HT-29 (cell line): ENCODE data around the gene CEACAM4. TPM values are rescaled to one million over a fixed set of nuclear protein-coding genes. Genes with fewer than 3 reads are reported as not detected.
A peak's percentile ranks its signal among the peaks of the same experiment; 100 is the strongest.

Experiments
- DNase-seq: peaks from one replicate; pipeline ENCODE4 v3.0.0-alpha.2; 2015; ENCODE audit warnings: low spot score
- total RNA-seq: library from RNA; depleted of rRNA; stranded (reverse); fragments of >200 nt; shearing (Covaris generic); gene quantifications from 2 replicates; pipeline ENCODE4 v1.2.3, GENCODE V29; 2014

Gene CEACAM4
- total RNA-seq, 1 experiment from 2014 or later: not detected

DNA sequence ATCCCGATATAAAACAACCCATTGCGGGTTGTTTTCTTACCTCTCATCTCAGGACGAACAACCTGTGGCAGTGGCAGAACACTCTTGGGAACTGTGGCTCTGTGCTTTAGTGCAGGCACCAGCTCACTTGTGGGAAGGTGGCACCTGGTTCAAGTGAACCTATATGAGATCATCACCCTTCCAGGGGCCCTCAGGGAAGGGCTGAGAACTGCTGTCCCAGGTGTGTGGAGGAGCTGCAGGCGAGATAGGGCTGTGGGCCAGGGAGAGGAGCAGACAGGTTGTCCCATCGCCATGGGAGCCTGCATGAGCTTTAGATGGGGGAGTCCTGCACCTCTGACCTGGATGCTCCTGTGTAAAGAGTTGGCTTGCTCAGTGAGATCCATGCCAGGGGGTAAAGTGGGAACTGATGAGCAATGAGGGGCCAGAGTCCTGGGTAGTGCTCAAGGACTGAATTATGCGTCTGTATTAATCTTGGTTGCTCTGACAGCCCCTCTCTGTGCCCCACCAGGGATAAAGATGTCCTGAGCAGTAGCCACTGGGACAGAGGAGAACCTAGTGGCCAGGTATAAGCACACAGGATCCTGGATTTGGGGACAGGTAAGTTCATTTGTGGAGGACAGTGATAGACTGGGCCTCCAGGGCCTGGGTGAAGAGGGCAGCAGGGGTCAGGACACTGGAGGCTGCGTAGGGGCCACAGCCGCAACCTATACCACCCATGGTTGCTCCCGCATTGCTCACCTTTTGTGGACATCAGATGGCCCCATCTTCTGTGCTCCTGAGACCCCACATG lies 8.7 kb downstream of the CEACAM4 start:
- no peak for DNase-seq

DNA sequence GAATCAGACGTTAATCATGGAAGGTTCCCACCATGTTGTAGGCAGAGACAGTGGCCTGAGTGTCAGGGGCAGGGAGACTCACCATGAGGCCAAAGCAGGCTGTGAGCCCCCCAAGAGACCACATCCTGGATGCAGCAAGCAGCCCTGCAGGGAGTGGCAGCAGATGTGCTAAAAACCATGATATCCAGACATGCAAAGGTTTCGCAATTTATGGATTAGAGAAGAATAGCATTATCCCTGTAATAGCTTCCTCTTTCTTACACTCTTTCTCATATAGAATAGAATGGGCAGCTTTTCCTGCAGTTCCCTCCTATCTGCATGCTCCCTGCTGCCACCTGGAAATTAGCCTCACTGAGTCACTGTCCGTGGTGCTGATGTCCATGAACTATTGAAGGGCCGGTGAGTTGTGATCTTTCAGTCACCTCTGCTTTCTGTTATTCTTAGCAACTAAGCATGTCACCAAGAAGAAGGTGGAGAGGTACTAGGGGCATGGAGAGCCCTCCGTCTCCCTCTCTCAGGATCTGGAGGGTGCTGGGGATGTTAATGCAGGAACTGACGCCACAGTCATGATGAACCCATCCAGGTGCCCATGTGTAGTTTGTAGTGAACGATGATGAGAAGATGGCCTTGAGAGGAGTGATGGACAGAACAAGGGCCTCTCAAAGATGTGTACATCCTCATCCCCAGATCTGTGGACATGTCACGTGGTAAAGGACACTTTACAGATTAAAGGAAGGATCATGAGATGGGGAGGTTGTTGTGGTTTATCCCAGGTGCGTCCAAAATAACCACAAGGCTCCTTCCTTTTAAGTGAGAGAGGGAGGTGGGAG lies 9.9 kb downstream of the CEACAM4 start:
- peak; percentile 73 for DNase-seq

DNA sequence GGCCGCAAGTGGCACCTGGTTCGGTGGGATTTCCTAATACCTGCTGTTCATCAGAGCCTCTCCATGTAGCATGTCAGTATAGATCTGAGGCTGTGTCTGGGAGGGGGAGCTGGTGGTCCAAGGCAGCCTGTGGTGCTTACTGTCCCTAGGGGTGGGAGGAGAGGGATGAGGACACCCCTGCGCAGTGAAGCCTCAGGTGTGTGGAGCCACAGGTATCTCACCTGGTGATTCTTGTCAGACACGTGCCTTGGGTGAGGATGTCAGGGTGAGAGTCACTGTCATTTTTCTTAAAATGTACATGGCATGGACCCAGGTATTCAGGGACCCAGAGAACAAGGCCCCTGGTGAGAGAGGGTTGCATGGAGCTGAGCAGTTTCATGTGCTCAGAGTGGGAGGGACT lies 11.7 kb downstream of the CEACAM4 start:
- no peak for DNase-seq

DNA sequence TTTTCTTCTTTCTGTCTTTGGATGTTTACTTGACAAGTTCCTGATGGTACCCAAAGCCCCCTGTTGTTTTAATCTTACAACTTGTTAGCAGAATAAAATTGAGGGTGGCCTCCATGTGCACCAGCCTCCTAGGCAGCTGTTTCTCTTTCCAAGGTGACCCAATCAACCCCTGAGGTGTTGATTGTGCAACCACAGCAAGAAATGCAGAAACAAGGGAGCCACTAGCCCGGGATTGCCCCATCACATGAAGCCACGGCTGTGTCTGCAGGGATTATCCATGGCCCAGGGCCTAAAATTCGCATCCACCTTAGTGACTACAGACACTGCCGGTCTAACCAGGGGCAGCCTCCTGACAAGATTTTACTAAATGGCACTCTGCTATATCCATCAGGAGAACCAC lies 14.4 kb downstream of the CEACAM4 start:
- DNase-seq: no peak

DNA sequence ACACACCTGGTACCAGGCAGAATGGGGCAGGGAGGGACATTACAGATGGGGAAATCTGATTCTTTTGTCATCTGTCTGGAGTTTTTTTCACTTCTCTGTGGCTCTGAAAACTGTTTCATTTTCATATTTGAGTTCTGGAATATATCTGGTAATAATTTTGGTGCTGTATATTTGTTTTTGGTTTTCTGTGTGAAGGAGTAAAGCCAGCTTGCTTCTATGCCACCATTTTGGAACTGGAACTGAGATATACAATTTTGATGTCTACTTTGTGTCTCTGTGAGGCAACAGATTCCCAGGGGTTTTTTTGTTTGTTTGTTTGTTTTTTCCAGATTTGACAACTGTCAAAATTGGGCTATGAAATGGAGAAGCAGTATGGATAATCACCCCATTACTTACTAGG lies 16.1 kb downstream of the CEACAM4 start:
- DNase-seq: no peak

DNA sequence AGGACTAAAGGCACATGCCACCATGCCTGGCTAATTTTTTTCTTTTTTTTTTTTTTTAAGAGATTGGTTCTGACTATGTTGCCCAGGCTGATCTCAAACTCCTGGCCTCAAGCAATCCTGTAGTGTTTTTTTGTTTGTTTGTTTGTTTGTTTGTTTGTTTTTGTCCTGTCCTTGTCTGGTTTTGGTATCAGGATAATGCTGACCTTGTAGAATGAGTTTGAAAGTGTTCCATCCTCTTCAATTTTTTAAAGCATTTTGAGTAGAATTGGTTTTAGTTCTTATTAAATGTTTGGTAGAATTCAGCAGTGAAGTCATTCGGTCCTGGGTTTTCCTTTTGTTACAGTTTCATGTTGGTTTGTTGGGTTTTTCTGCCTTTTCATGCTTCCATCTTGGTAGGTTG lies 19.2 kb downstream of the CEACAM4 start:
- no peak for DNase-seq

DNA sequence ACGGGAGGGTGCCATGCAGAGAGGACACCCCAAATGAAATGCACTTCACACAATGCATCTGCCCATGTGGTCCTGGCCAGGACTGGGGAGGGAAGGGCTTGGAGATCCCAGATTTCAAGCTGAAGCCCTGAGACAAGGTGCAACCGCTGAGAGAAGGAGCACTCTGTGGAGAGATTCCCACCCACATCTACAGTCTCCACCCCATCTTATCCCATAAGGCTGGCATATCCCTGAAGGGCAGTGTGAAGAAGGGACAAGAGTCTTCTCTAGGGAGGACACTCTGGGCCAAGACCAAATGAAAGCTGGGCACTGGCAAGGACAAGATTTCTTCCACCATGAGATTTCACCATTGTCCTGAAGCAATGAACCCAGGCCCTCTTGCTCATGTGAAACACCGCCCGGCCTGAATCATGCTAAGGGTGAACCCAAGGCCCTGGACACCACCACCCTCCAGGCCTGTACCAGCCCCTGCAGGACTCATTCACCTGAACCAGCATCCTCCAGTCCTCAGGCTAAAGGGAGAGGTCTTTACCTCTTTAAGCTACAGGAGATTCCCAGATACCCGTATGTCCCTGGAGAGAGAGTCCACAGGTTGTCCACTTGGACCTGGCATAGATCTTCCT lies 20.5 kb downstream of the CEACAM4 start:
- DNase-seq: no peak

DNA sequence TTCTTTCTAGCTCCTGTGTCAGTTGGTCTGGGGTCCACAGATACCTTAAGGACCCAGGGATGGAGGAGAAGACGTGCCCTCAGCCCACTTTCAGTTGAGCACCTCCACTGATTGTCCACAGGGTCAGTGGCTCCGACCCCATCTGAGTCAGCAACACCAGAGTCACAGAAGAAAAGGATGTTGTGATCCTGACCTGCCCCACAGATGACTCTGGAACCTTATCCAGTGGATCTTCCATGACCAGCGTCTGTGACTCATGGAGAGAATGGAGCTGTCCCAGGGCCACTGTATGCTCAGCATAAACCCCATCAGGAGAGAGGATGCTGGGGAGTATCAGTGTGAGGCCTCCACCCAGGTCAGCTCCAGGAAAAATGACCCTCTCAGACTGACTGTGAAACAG lies 22.0 kb downstream of the CEACAM4 start:
- no peak for DNase-seq

DNA sequence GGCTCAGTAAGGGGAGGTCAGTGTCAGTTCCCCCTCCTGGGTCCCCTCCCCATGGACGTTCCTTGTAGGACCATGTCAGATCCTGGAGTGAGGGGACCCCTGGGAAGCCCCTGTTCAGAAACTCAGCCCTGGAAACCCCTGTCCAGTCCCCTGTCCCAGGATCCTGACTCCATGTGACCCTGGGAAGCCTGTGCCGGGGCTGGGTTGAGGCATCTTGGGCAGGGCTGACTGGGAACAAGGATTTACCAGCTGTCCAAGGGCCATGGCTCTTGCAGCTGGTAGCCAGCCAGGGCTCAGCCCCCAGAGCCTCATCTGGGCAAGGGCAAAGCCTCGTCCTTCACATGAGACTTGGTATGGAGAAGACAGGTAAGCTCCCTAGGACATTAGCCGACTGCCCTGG lies 25.1 kb downstream of the CEACAM4 start:
- no peak for DNase-seq

DNA sequence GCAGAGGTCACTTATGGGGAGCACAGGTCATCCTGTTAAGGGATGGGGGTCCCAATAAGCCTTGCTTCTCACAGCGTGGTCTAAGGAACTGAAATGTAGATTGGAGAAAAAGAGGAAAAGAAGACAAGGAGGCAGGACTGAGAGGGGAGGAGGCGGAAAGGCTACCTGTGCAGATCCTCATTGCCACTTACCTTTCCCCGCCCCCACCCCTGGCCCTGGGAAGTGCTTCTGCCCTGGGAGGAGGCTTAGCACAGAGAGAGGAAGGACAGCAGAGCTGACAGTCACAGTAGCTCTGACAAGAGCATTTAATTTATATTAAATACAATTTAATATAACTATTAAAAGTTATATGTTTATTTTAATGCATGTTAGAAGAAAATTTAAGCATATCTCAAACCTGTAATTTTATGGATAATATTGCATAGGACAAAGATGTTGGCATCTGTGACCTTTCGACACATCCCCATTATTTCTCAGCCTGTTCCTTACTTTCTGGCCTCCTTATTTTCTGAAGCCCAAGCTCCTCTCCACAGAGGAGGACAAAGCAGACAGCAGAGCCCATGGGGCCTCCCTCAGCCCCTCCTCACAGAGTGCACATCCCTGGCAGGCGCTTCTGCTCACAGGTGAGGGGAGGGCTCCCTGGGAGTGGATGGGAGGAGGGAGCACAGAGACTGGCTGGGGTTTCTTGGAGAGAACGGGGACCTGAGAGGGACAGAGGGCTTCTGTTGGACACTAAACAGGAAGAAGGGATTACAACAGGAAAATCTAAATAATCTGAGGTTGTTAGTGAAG lies 27.5 kb downstream of the CEACAM4 start:
- DNase-seq: no peak

DNA sequence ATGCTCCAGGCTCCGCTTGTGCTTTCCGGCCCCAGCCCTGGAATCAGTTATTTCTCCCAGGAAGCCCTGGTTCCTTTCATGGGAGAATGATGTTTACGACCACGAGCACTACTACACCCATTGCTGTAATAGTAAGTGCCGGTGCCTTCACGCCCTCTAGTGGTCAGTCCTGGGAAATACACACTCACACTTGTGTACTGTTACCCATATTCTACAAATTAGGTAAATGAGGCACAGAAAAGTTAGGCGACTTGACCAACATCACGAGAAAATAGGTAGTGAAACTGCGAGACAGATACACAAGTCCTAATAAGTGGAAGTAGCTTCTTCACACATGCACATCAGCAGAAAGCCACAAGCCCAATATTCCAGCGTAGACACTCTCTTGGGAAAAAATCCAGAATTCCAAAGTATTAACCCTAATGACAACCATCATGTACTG lies 29.3 kb downstream of the CEACAM4 start:
- DNase-seq: peak; percentile 91

DNA sequence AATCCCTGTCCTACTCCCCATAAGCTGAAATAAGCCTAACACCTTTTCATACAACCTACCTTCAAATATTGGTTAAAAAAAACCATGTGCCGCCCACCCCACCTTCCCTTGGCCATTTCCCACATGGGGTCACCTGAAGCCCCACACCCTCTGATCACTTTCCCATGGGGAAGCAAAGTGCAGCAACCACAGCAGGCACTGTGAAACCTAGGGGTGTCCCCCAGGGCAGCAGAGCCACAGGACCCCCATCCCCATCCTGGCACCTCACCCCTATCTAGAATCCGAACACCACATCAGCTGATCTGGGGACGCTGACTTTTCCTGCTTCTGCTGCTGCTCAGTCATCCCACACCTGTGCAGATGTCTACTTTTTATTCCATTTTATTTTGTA lies 31.0 kb downstream of the CEACAM4 start:
- no peak for DNase-seq

DNA sequence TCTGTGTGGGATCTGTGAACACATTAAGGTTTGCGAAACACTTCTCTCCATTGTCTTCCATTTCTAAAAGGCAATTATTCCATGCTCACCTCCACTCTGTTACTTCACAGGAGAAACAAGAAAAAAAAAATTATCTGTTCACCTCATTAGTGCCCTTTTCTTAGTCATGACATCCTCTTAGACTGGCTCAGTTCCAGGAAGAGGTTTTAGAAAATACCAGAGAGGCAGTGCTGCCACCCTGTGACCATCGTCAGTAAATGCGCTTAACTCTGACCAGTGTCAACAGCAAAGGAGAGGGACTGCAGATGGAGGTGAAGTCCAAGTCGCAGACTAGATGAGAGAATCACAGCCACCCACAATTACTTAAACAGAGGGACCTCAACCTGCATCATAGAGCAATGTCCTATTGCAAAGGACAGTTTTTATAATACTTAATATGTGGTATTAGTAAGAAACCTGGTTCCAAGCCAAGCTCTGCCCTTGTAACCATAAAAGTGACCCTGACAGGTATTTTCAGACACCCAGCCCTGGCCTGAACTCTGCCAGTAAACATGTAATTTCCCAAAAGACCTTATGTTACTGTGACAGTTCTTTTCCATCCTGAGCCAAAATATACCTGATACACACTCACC lies 31.5 kb downstream of the CEACAM4 start:
- peak; percentile 95 for DNase-seq

DNA sequence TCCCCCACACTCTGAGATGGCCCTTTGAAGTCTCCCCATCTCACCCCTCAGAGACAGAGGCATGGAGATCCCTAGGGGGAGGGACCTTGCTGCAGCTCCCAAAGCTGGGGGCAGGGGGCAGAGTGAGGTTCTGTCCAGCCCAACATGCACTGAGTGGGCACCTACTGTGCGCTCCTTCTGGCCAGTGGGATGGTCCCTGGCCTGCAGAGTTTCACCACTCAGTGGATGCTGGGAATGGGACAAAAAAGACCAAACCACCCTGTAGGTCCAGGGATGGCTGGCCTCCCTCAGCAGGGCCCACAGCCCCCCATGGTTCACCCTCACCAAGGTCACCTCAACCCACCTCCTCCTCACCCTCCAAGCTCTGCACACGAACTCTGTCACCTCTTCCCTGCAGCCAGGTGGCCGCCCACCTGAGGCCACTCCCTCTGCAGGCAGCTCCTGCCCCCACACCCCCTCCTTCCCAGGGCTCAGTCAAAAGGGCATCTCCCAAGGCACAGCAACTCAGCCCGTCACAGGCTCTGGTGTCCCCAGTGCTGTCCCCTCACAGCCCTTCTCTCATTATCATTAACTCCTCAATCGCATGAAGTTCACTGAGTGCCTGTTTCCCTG lies 34.8 kb downstream of the CEACAM4 start:
- no peak for DNase-seq

DNA sequence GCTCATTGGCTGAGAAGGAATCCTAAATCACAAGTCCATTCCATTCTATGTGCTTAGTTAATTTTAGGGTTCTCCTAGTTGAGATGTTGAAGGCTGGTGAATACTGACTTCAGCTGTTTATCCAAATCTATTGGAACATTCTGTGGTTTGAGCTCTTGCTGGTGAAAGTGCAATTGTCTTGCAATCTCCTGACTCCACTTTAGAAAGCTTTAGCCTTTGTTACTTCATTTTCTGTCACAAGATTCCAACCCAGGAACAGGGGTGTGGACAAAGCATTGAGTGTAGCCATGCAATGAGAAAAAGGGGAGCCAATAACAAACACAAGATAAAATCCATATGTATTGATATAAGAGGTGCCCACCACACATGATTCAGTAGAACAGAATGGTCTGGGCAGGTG lies 35.9 kb downstream of the CEACAM4 start:
- no peak for DNase-seq

DNA sequence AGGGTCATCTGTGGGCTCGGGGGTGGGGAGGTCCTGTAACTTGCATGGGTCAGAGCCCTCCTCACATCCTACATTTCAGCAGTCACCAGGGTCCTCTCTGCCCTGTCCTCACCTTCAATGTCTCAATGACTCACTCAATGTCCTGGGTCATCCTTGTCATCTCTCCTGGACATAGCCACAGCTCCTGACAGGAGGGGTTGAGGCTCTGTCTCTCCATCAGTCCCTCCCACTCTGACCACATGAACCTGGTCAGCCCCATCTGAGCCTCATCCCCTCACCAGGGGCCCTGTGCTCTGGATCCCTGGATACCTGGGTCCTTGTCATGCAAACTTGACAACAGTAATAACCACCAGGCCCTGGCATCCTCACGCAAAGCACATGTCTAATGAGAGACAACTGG lies 37.5 kb downstream of the CEACAM4 start:
- DNase-seq: no peak

DNA sequence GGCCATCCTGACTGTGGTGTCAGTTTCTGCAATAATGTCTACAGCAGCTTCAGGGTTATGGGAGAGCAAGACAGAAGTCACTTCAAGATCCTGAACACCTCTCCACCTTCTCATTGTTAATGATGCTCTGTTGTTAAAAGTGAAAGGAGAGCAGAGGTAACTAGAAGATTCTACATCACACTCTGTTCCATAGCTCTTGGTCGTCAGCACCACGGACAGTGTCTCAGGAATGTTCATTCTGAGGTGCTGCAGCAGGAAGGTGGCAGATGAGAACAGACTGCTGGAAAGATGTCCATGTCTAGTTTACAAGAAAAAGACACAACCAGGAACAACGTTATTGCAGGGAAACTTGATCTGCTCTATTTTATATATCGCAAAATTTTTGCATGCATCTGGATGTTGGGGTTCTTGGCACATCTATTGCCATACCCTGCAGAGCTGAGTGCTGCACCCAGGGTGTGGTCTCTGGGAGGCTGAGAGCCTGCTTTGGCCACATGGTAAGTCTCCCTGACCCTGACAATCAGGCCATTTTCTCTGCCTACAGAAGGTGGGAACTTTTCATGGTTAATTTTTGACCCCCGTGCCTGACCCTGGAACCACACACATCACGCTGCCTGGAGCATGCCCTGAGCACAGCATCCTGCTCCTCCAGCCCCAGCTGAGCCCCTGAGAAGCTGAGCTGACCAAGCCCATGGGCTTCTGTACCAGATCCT lies 38.2 kb downstream of the CEACAM4 start:
- peak; percentile 76 for DNase-seq

DNA sequence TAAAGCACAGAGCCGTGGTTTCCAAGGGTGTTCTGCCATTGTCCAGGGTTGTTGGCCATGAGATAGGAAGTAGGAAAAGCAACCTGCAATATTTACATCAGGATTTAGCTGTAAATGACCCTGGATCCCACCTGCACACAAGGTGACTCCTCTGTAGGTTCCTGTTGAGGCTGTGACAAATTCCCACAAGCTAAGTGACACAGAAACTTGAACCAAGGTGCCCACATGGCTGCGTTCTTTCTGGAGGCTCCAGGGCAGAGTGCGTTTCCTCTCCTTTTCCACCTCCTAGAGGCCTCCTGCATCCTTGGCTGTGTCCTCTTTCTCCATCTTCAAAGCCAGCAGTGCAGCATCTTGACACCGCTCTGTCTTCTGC lies 39.0 kb downstream of the CEACAM4 start:
- DNase-seq: no peak

DNA sequence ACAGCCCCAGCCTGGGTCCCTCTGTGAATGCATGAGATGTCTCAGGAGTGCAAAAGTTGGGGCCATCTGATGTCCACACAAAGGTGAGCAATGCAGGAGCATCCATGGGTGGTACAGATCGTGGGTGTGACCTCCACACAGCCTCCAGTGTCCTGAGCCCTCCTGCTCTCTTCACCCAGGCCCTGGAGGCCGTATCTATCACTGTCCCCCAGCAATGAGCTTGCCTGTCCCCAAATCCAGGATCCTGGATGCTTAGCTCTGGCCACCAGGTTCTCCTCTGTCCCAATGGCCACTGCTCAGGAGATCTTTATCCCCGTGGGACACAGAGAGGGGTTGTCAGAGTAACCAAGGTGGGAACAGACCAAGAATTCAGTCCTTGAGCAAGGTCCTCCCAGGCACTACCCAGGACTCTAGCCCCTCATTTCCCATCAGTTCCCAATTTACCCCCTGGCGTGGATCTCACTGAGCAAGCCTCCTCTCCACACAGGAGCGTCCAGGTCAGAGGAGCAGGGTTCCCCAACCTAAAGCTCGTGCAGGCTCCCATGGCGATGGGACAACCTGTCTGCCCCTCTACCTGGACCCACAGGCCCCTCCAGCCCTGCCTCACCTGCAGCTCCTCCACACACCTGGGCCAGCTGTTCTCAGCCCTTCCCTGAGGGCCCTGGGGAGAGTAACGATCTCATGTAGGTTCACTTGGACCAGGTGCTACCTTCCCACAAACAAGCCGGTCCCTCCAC lies 39.6 kb downstream of the CEACAM4 start:
- DNase-seq: no peak
